Measurements from ENCODE around the gene SLC9A3.

GRCh38 chr5:573976-574375, 49.7 kb upstream of the SLC9A3 start:
- TF ChIP-seq CTCF (IDR thresholded peaks at IDR 0.05; ENCODE audit: low read length) = no peak
- no peak for TF ChIP-seq EZH2 (IDR thresholded peaks at IDR 0.05; ENCODE audit: borderline replicate concordance, low read length)
